Iris pigment epithelial cell (primary cell): ENCODE results near the gene BZW2.
"Not testable (repeated sequence)": the region's sequence is repeated elsewhere in the genome, so short reads cannot be mapped to it uniquely, and the experiment has no call there.

Experiments
- DNase-seq: peaks from one replicate; pipeline ENCODE4 v3.0.0-alpha.2; 2011; ENCODE audit warnings: low read depth

The BZW2 gene

DNA sequence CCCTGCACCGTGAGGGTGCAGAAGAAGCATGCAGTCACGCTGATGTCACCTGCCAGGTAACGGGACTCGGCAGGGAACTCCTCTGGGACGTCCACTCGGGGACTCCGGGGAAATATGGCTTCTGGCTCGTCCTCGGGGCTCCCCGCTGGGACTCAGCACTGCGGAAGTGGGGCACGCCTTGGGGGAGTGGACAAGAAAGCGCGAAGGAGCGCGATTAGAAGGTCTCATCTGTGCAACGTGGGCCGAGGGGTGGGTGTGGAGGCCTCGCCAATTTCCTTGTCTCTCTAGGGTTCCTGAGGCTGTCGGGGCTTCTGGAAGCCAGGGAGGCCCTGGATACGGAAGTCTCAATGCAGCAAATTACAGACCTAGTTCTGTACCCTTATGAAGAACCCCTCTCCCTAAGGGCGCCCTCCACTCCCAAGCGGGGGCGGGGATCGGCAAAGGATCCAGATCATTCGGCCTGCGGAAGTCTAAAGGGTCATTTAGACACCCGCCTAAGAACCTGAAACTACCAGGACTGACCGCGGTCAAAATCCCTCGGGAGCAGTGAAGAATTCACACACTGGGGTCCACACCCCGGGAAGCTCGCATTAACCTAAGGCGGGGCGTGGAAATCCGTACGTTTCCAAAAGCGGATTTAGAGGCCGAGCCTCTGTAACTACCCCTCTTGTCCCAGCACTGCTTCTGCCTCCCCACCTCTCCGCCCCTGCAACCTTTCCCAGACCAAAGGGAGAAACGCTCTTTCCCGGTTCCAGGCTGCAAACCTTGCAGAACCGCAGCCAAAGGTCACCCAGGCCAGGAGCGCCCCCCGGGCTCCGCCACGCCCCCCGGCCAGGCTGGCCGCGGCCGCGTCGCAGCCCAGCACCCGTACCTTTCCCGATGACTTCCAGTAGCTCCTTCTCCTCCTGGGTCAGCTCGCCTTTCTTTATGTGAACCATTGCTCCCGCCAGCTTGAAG lies 1.1 kb upstream of the BZW2 start:
- peak; percentile 70 for DNase-seq

- peak; percentile 20 for DNase-seq
These were observed 591 bp downstream of the BZW2 start for GRCh38 chr7:16646472-16647072.

DNA sequence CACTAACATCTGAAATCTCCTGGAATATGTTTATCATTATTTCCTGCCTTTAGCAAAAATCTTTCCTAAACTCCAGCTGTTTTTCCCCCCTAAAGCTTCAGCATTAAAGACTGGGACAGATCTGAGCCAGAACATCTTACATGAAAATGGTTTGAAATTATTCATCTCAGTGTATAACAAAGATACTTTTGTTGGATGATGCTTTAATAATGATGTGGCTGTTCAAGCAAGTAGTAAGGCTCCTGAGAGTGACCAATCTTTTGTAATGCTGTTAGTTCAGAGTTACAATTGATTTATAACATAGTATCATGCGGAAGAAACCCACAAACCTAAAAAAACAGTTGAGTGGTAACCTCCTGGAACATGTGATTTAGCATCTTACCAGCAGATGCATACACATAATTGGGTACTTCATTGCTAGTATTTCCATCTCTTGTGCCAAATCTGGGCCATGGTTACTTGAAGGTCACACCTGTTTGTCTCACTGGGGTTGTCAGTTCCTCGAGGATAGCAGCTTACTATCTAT lies 1.5 kb downstream of the BZW2 start:
- no peak for DNase-seq

- DNase-seq = no peak
These were observed 2.6 kb downstream of the BZW2 start for GRCh38 chr7:16648551-16648950.

DNA sequence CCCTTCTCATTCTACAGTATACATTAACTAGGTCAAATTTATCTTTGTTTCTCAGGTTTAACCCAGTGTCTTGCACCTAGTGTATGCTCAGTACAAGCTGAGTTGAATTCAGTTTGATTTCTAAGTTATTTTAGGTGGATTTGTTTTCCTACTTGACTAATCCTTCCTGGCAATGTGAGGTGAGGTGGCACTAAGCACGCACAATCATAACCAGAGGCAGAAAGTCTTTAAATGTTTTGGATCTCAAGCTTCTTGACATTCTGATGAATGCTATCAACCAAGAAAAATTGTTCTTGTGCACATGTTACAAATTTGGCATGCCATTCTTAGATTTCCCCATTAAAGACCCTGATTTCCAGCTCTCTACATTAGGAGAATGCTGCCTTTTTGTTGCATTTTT lies 3.2 kb downstream of the BZW2 start:
- DNase-seq = peak; percentile 36

- no peak for DNase-seq
These were observed 4.3 kb downstream of the BZW2 start for GRCh38 chr7:16650266-16650665.

- DNase-seq = peak; percentile 38
These were observed 5.6 kb downstream of the BZW2 start for GRCh38 chr7:16651396-16652239.

- peak; percentile 36 for DNase-seq
These were observed 6.2 kb downstream of the BZW2 start for GRCh38 chr7:16652240-16652583.

- DNase-seq = no peak
These were observed 6.9 kb downstream of the BZW2 start for GRCh38 chr7:16652888-16653287.

DNA sequence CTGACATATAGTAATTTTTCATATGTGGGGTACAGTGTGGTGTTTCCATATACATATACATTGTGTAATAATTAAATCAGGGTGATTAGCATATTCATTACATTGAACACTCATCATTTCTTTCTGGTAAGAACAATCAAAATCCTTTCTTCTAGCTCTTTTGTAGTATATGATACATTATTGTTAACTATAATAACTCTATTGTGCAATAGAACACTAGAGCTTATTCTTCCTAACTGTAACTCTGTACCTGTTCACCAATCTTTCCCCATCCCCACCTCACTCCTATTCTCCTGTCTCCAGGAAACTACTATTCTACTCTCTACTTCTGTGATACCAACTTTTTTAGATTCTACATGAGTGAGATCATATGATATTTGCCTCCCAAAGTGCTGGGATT lies 9.4 kb downstream of the BZW2 start:
- DNase-seq = no peak

GRCh38 chr7:16656141-16656540 lies 10.2 kb downstream of the BZW2 start:
- no peak for DNase-seq

- peak; percentile 95 for DNase-seq
These were observed 11.8 kb downstream of the BZW2 start for GRCh38 chr7:16657656-16658279.

- DNase-seq = not testable (repeated sequence)
These were observed 14.0 kb downstream of the BZW2 start for GRCh38 chr7:16659854-16660497.

DNA sequence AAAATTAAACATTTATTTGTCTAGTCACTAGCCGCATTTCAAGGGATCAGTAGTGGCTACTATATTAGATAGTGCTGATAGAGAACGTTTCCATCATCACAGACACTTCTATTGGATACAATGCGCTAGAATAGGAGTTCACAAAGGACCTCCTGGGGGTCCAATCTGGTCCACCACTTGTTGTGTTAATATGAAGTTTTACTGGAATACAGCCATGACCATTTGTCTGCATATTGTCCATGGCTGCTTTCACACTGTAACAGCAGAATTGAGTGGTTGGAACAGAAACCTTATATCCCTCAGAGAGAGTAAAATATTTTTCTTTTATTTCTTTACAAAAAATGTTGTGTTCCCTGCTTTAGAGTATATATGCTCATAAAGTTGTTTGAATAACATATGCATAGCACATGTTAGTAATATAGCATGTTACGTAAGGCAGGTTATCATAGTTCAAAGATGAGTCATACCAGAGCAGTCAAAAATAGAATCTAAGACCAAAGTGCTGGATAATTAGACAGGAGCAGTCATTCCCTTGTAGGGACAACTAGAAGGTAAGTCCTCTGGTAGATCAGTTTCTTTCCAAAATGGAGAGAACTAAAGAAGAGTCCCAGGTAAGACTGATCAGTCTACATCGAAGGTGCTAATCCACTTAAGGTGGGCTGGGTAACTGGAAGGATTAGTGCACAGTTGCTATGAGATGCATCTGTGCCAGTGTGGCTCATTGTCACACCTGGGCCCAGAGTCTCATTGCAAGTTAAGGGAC lies 14.9 kb downstream of the BZW2 start:
- DNase-seq = peak; percentile 69

- no peak for DNase-seq
These were observed 15.9 kb downstream of the BZW2 start for GRCh38 chr7:16661924-16662323.

DNA sequence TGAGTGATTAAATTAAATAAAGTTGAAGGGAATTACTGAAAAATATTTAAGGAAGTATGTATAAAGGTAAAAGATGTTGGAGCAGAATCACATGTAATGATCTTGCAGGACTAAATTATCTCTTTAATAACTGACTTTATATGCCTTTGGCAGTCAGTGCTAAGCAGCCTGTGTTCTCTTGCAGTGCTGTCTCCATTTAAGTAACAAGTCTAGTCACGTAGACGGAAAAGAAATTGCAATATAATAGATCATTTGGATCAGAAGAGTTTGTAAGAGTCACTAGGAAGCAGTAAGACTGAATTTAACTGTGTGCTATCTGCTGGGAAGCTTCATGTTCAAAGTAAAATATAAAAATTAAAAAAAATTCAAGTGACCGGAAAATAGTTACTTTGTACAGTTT lies 21.4 kb downstream of the BZW2 start:
- no peak for DNase-seq

- peak; percentile 100 for DNase-seq
These were observed 22.3 kb downstream of the BZW2 start for GRCh38 chr7:16668049-16668858.

GRCh38 chr7:16668978-16669377 lies 23.0 kb downstream of the BZW2 start:
- DNase-seq = peak; percentile 62

DNA sequence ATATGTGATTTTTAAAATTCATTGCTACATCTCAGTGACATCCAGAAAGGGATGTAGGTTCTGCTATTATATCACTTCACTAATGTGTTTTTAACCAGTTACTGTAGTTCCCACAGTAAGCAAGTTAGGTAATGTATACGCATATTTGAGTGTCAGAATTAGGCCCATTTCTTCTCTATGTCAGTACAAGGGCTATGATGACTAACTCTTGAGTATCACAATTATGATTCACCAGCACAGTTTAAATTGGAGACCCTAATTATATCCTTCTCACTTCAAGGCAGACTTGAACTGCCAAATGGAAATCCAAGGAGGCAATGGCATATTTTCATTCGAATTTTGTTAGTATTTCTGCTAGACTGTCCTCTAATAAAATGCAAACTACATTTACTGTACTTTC lies 23.6 kb downstream of the BZW2 start:
- peak; percentile 78 for DNase-seq

GRCh38 chr7:16670021-16670420 lies 24.0 kb downstream of the BZW2 start:
- peak; percentile 74 for DNase-seq
